Ovary (tissue), 9 donors: ENCODE measurements around the gene LZTS3. TPM values are rescaled to one million over a fixed set of nuclear protein-coding genes. Genes with fewer than 3 reads are reported as not detected.
"Not testable (repeated sequence)": the region's sequence is repeated elsewhere in the genome, so short reads cannot be mapped to it uniquely, and the experiment has no call there.

Source experiments
- DNase-seq, 5 donors: peaks; one replicate each; pipeline ENCODE4 v3.0.0-alpha.2; 2019 to 2020
- H3K27ac ChIP-seq, 2 donors: fragments of 200-600 bp; one replicate each; pipeline versions ENCODE4 v1.5.1 to v1.8.0; 2019 to 2022
- H3K27me3 ChIP-seq: fragments of 200-600 bp; one replicate; pipeline ENCODE4 v1.8.0; 2022
- H3K36me3 ChIP-seq: fragments of 200-600 bp; sonication (generic); one replicate; pipeline ENCODE4 v1.5.1; 2019
- H3K4me1 ChIP-seq: one replicate; pipeline ENCODE4 v1.8.1; 2013; ENCODE audit warnings: mild to moderate bottlenecking, moderate library complexity; ENCODE audit not compliant: insufficient read depth
- H3K4me3 ChIP-seq: fragments of 200-600 bp; sonication (generic); one replicate; pipeline ENCODE4 v1.5.1; 2017
- H3K9me3 ChIP-seq, 2 donors: fragments of 200-600 bp in 1 of 2; sonication (generic) in 1 of 2; one replicate each; pipeline versions ENCODE4 v1.5.1 to v1.8.1; 2013 to 2019; ENCODE audit warnings: mild to moderate bottlenecking in 1 of 2, moderate library complexity in 1 of 2
- CTCF ChIP-seq, 3 donors: fragments of 450-650 bp in 2 of 3; fragments of 200-600 bp in 1 of 3; IDR thresholded peaks; one replicate each; pipeline versions ENCODE4 v1.5.1 to v1.8.0; 2016 to 2022; ENCODE audit warnings: antibody characterized with exemption in 3 of 3, mild to moderate bottlenecking in 1 of 3
- EP300 ChIP-seq: sonication (generic); formaldehyde crosslinking; IDR thresholded peaks from one replicate; pipeline ENCODE4 v1.6.1; 2017; ENCODE audit warnings: antibody characterized with exemption
- POLR2A ChIP-seq: fragments of 450-650 bp; IDR thresholded peaks from one replicate; pipeline ENCODE4 v1.6.1; 2017; ENCODE audit warnings: antibody characterized with exemption, mild to moderate bottlenecking, moderate library complexity
- WGBS, 3 donors: extraction: QIAGEN DNeasy Blood & Tissue Kit in 1 of 3; methylation state at CpG; one replicate each; pipeline versions ENCODE4 v1.1.5 to v1.1.7; 2013 to 2017; 5-methylcytosine and 5-hydroxymethylcytosine counted together
- intact Hi-C, 4 donors: fragments of 100-400 bp; cut with DNase I; formaldehyde crosslinking; loops; one replicate each; pipeline versions ENCODE4 v1.11.0 to v1.15.1; 2022 to 2023
- polyA plus RNA-seq, 2 donors: library from polyadenylated mRNA; stranded (reverse); fragments of 200-250 nt in 1 of 2; fragments of 350-450 nt in 1 of 2; fragmentation: Illumina TruSeq in 1 of 2; extraction: RNeasy Lipid Tissue Mini Kit (QIAGEN cat#74804) in 1 of 2; gene quantifications; one replicate each; pipeline ENCODE4 v1.2.3, GENCODE V29; 2013 to 2014
- total RNA-seq, 7 donors: library from RNA; depleted of rRNA in 2 of 7; stranded (reverse); fragments of >200 nt in 2 of 7; fragmentation: NEBNext Ultra II Directional in 3 of 7; extraction: Animal tissue kit (Norgen Biotek cat#: 25700) in 3 of 7; gene quantifications; one replicate each; pipeline versions ENCODE4 v1.1.0 to v1.2.4, GENCODE V29; 2016 to 2023
- donor health status: DM: no; HTN: no; CAD: no; lungs with moderate emphysema.
- donor health status: DM: no; HTN: no; CAD: no.
- donor health status: Bipolar disorder and iron deficiency.
- donor health status: DM: yes; HTN: yes; CAD: no.
- donor health status: DM: no; HTN: no; CAD: no.
- donor health status: DM: yes; HTN: yes; CAD: no.

The LZTS3 gene
- total and polyA plus RNA-seq, 9 donors, result 4.2 to 27.4 (median 18.2) TPM

- Histone ChIP-seq H3K4me3 (no peak overlapping the region), H3K27ac (no peak overlapping the region), H3K4me1 (no peaks in the 10 kb centered on the region), H3K27me3 (no peaks in the 10 kb centered on the region), H3K36me3 (no peaks in the 10 kb centered on the region), H3K9me3 (no peaks in the 10 kb centered on the region)
- WGBS, 3 donors, result 85 to 88% (median 85%) methylated on average over 2 of the region's 2 CpGs
- TF ChIP-seq POLR2A (no peak), CTCF (IDR thresholded peaks at IDR 0.05) (no peak)
- no peak for DNase-seq
- intact Hi-C loops, result no loop called here
Observed at GRCh38 chr20:3130051-3130600, 43.2 kb downstream of the LZTS3 start.

GRCh38 chr20:3129094-3129493 lies 44.3 kb downstream of the LZTS3 start:
- 80 to 83% (median 80%) methylated on average over 4 of the region's 4 CpGs for WGBS, 3 donors
- no peaks in the 10 kb centered on the region for H3K9me3 ChIP-seq
- intact Hi-C loops, result no loop called here
- no peak overlapping the region for H3K27ac ChIP-seq
- TF ChIP-seq POLR2A (no peak), CTCF (IDR thresholded peaks at IDR 0.05) (no peak), EP300 (no peak)
- H3K4me3 ChIP-seq, result no peak overlapping the region
- H3K4me1 ChIP-seq, result no peaks in the 10 kb centered on the region
- no peak for DNase-seq
- no peaks in the 10 kb centered on the region for H3K27me3 ChIP-seq
- no peaks in the 10 kb centered on the region for H3K36me3 ChIP-seq

GRCh38 chr20:3128275-3128984 lies 44.9 kb downstream of the LZTS3 start:
- Histone ChIP-seq H3K4me3 (no peak overlapping the region), H3K27me3 (no peaks in the 10 kb centered on the region), H3K27ac (no peak overlapping the region), H3K9me3 (no peaks in the 10 kb centered on the region), H3K4me1 (no peaks in the 10 kb centered on the region), H3K36me3 (no peaks in the 10 kb centered on the region)
- TF ChIP-seq EP300 (no peak), CTCF (IDR thresholded peaks at IDR 0.05) (no peak), POLR2A (no peak)
- DNase-seq, result no peak
- intact Hi-C loops, result no loop called here
- WGBS, 3 donors, result 85 to 93% (median 91%) methylated on average over 8 of the region's 8 CpGs

GRCh38 chr20:3126527-3126859 lies 46.9 kb downstream of the LZTS3 start:
- TF ChIP-seq POLR2A, result no peak
- no peak for TF ChIP-seq EP300
- no peak for TF ChIP-seq CTCF (IDR thresholded peaks at IDR 0.05)
- Histone ChIP-seq H3K27ac (no peak overlapping the region), H3K9me3 (no peaks in the 10 kb centered on the region), H3K36me3 (no peaks in the 10 kb centered on the region), H3K4me1 (no peaks in the 10 kb centered on the region), H3K4me3 (no peak overlapping the region), H3K27me3 (no peaks in the 10 kb centered on the region)
- no peak for DNase-seq
- 88 to 95% (median 93%) methylated on average over 1 of the region's 1 CpG for WGBS, 3 donors
- intact Hi-C loops, result no loop called here

- intact Hi-C loops, H3K4me3 ChIP-seq, H3K36me3 ChIP-seq, H3K27me3 ChIP-seq, H3K27ac ChIP-seq, H3K4me1 ChIP-seq, H3K9me3 ChIP-seq, DNase-seq: not testable (repeated sequence)
- 85 to 92% (median 91%) methylated on average over 21 to 25 of the region's 25 CpGs for WGBS, 3 donors
Observed at GRCh38 chr20:3125776-3126526, 47.4 kb downstream of the LZTS3 start.

- DNase-seq, H3K4me1 ChIP-seq, H3K4me3 ChIP-seq, H3K27me3 ChIP-seq, H3K27ac ChIP-seq, H3K9me3 ChIP-seq, H3K36me3 ChIP-seq: not testable (repeated sequence)
- 95 to 98% (median 97%) methylated on average over 36 to 41 of the region's 41 CpGs for WGBS, 3 donors
- intact Hi-C loops, result loop anchor here in 1 of 4 donors (5.0 kb wide), 1 partner anchor 998 kb away; no protein-coding TSS in a partner anchor
Observed at GRCh38 chr20:3124773-3125560, 48.4 kb downstream of the LZTS3 start.

GRCh38 chr20:3124163-3124562 lies 49.2 kb downstream of the LZTS3 start:
- not testable (repeated sequence) for H3K9me3 ChIP-seq, H3K4me3 ChIP-seq, H3K27me3 ChIP-seq, H3K27ac ChIP-seq, H3K4me1 ChIP-seq, DNase-seq, H3K36me3 ChIP-seq
- 97 to 99% (median 97%) methylated on average over 16 to 18 of the region's 18 CpGs for WGBS, 3 donors
- intact Hi-C loops, result loop anchor here in 1 of 4 donors (5.0 kb wide), 1 partner anchor 997 kb away; no protein-coding TSS in a partner anchor
